GM12878 (cell line): ENCODE results near the gene RNF168. TPM values are rescaled to one million over a fixed set of nuclear protein-coding genes. Genes with fewer than 3 reads are reported as not detected.
A peak's percentile ranks its signal among the peaks of the same experiment; 100 is the strongest.

ENCODE experiments used
- BHLHE40 ChIP-seq, 2 experiments: fragments of 450-650 bp in 1 of 2; IDR thresholded peaks; 2 replicates each; pipeline ENCODE4 v1.6.1; 2011 to 2017; ENCODE audit warnings: low read depth in 2 of 2, borderline replicate concordance in 1 of 2, improper control_type of control experiment in 1 of 2, low read length in 1 of 2, mild to moderate bottlenecking in 1 of 2
- CHD2 ChIP-seq: IDR thresholded peaks from 2 replicates; pipeline ENCODE4 v1.6.1; 2011; ENCODE audit warnings: low read depth, low read length, improper control_type of control experiment, borderline replicate concordance
- CHD4 ChIP-seq: fragments of 200-600 bp; sonication (generic); IDR thresholded peaks from 2 replicates; pipeline ENCODE4 v1.6.1; 2016; ENCODE audit warnings: mild to moderate bottlenecking
- ESRRA ChIP-seq: IDR thresholded peaks from 2 replicates; pipeline ENCODE4 v1.6.1; 2012; ENCODE audit warnings: mild to moderate bottlenecking, low read length, improper control_type of control experiment
- GATAD2B ChIP-seq: fragments of 450-650 bp; conservative IDR thresholded peaks from 2 replicates; pipeline ENCODE4 v1.6.1; 2017; ENCODE audit warnings: low read depth, mild to moderate bottlenecking, moderate library complexity
- HDGF ChIP-seq: fragments of 450-650 bp; IDR thresholded peaks from 2 replicates; pipeline ENCODE4 v1.6.1; 2016; ENCODE audit warnings: antibody characterized with exemption
- PAX5 ChIP-seq: IDR thresholded peaks from 2 replicates; pipeline ENCODE4 v1.6.1; 2011; ENCODE audit warnings: low read depth, low read length, borderline replicate concordance
- RB1 ChIP-seq: fragments of 450-650 bp; formaldehyde crosslinking; IDR thresholded peaks from 2 replicates; pipeline ENCODE4 v1.6.1; 2017; ENCODE audit warnings: mild to moderate bottlenecking, borderline replicate concordance
- RELA ChIP-seq: fragments of 450-650 bp; IDR thresholded peaks from 2 replicates; pipeline ENCODE4 v1.8.0; 2014; ENCODE audit warnings: borderline replicate concordance; ENCODE audit not compliant: partially characterized antibody
- SMAD5 ChIP-seq: IDR thresholded peaks from 2 replicates; pipeline ENCODE4 v1.6.1; 2016; ENCODE audit warnings: antibody characterized with exemption, low read depth
- SRF ChIP-seq, 2 experiments: IDR thresholded peaks; 2 replicates each; pipeline ENCODE4 v1.6.1; 2011; ENCODE audit warnings: low read depth in 2 of 2, low read length in 2 of 2, mild to moderate bottlenecking in 1 of 2, moderate library complexity in 1 of 2
- STAT1 ChIP-seq: fragments of 450-650 bp; conservative IDR thresholded peaks from 2 replicates; pipeline ENCODE4 v1.6.1; 2014; ENCODE audit warnings: antibody characterized with exemption, mild to moderate bottlenecking
- TCF3 ChIP-seq: IDR thresholded peaks from 2 replicates; pipeline ENCODE4 v1.6.1; 2012; ENCODE audit warnings: low read depth, mild to moderate bottlenecking, low read length, borderline replicate concordance; ENCODE audit not compliant: insufficient read depth
- polyA plus RNA-seq, 11 experiments: library from polyadenylated mRNA; depleted of rRNA in 4 of 11; unstranded in 6 of 11; stranded (reverse) in 5 of 11; fragments of >200 nt; fragmentation: Nextera tagmentation in 4 of 11; fragmentation: Illumina TruSeq in 1 of 11; extraction: Ambion mirVana in 4 of 11; extraction: Trizol in 1 of 11; gene quantifications; 1 replicate in 1 of 11; 2 replicates in 10 of 11; pipeline versions ENCODE4 v1.2.1 to v1.2.3, GENCODE V29; 2011 to 2016; ENCODE audit warnings: inconsistent platforms in 2 of 11, missing spikeins in 2 of 11, low read depth in 1 of 11
- total RNA-seq, 4 experiments: library from RNA; depleted of rRNA in 3 of 4; stranded (reverse); fragments of >200 nt in 3 of 4; fragmentation: Illumina TruSeq in 1 of 4; extraction: Trizol in 1 of 4; gene quantifications; 2 replicates each; pipeline versions ENCODE4 v1.2.1 to v1.2.3, GENCODE V29; 2013 to 2021
- TF ChIP-seq, protein P1 (sequence below): fragments of 450-650 bp; IDR thresholded peaks from 2 replicates; pipeline ENCODE4 v1.6.1; 2017; ENCODE audit warnings: mild to moderate bottlenecking, moderate library complexity
- TF ChIP-seq, protein P2 (sequence below): fragments of 450-650 bp; IDR thresholded peaks from 2 replicates; pipeline ENCODE4 v1.6.1; 2017; ENCODE audit warnings: mild to moderate bottlenecking, low read depth, inconsistent platforms; ENCODE audit not compliant: poor library complexity, severe bottlenecking
- TF ChIP-seq, protein P3 (sequence below), 3 experiments: IDR thresholded peaks in 2 of 3; conservative IDR thresholded peaks in 1 of 3; 2 replicates each; pipeline ENCODE4 v1.5.1; 2011; ENCODE audit warnings: low read depth in 3 of 3, low read length in 3 of 3, mild to moderate bottlenecking in 3 of 3, control low read depth in 2 of 3, moderate library complexity in 2 of 3, inconsistent platforms in 1 of 3, mixed read lengths in 1 of 3; ENCODE audit not compliant: control insufficient read depth in 2 of 3, insufficient read depth in 1 of 3; ENCODE audit errors: extremely low read depth in 1 of 3
- TF ChIP-seq, protein P4 (sequence below): fragments of 450-650 bp; formaldehyde crosslinking; IDR thresholded peaks from 2 replicates; pipeline ENCODE4 v1.4.0; 2022; ENCODE audit warnings: mild to moderate bottlenecking, moderate library complexity

RNF168 gene
- total and polyA plus RNA-seq, 10 of the 15 experiments (the other 5 are each of a cell fraction or from before 2014, with no cell fraction given): 12.7 to 47.5 (median 24.8) TPM

DNA sequence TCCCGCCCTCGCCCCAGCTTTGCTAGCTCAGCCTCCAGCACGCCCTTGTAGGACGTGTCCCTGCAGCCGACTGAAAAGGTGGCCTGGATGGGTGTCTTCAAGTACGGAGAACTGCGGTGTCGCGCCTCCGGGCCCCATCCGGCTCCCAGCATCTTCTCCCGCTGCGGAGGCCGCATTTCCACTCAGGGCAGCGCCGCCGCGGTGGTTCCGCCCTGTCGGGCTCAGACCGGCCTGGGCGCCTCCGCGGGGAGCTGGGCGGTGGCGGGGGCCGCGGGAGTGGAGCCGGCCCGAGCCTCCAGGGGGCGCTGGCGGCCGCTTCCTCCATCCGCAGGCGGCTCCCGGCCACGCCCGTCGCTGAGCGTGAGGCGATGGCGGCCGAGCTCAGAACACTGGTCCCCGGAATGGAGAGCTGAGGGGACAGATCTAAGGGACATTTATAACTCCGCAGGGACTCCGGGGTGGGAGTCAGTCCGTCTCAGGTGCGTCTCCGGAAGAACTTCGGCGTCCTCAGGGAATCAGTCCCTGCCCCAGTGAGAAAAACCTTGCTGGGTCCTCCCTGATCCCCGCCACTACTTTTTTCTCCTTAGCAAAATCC is 25.2 kb upstream of the RNF168 start (continued):
- TF ChIP-seq, protein P1, sequence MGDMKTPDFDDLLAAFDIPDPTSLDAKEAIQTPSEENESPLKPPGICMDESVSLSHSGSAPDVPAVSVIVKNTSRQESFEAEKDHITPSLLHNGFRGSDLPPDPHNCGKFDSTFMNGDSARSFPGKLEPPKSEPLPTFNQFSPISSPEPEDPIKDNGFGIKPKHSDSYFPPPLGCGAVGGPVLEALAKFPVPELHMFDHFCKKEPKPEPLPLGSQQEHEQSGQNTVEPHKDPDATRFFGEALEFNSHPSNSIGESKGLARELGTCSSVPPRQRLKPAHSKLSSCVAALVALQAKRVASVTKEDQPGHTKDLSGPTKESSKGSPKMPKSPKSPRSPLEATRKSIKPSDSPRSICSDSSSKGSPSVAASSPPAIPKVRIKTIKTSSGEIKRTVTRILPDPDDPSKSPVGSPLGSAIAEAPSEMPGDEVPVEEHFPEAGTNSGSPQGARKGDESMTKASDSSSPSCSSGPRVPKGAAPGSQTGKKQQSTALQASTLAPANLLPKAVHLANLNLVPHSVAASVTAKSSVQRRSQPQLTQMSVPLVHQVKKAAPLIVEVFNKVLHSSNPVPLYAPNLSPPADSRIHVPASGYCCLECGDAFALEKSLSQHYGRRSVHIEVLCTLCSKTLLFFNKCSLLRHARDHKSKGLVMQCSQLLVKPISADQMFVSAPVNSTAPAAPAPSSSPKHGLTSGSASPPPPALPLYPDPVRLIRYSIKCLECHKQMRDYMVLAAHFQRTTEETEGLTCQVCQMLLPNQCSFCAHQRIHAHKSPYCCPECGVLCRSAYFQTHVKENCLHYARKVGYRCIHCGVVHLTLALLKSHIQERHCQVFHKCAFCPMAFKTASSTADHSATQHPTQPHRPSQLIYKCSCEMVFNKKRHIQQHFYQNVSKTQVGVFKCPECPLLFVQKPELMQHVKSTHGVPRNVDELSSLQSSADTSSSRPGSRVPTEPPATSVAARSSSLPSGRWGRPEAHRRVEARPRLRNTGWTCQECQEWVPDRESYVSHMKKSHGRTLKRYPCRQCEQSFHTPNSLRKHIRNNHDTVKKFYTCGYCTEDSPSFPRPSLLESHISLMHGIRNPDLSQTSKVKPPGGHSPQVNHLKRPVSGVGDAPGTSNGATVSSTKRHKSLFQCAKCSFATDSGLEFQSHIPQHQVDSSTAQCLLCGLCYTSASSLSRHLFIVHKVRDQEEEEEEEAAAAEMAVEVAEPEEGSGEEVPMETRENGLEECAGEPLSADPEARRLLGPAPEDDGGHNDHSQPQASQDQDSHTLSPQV: no peak
- no peak for TF ChIP-seq ESRRA
- TF ChIP-seq, protein P2, sequence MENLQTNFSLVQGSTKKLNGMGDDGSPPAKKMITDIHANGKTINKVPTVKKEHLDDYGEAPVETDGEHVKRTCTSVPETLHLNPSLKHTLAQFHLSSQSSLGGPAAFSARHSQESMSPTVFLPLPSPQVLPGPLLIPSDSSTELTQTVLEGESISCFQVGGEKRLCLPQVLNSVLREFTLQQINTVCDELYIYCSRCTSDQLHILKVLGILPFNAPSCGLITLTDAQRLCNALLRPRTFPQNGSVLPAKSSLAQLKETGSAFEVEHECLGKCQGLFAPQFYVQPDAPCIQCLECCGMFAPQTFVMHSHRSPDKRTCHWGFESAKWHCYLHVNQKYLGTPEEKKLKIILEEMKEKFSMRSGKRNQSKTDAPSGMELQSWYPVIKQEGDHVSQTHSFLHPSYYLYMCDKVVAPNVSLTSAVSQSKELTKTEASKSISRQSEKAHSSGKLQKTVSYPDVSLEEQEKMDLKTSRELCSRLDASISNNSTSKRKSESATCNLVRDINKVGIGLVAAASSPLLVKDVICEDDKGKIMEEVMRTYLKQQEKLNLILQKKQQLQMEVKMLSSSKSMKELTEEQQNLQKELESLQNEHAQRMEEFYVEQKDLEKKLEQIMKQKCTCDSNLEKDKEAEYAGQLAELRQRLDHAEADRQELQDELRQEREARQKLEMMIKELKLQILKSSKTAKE: no peak
- TF ChIP-seq, protein P3, sequence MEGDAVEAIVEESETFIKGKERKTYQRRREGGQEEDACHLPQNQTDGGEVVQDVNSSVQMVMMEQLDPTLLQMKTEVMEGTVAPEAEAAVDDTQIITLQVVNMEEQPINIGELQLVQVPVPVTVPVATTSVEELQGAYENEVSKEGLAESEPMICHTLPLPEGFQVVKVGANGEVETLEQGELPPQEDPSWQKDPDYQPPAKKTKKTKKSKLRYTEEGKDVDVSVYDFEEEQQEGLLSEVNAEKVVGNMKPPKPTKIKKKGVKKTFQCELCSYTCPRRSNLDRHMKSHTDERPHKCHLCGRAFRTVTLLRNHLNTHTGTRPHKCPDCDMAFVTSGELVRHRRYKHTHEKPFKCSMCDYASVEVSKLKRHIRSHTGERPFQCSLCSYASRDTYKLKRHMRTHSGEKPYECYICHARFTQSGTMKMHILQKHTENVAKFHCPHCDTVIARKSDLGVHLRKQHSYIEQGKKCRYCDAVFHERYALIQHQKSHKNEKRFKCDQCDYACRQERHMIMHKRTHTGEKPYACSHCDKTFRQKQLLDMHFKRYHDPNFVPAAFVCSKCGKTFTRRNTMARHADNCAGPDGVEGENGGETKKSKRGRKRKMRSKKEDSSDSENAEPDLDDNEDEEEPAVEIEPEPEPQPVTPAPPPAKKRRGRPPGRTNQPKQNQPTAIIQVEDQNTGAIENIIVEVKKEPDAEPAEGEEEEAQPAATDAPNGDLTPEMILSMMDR (IDR thresholded peaks at IDR 0.05 in 2 of 3, conservative IDR thresholded peaks at IDR 0.05 in 1 of 3; ENCODE audit: control insufficient read depth in 2 of 3, extremely low read depth in 1 of 3, insufficient read depth in 1 of 3, low read depth in 3 of 3, low read length in 3 of 3): peak; percentile 49 to 84 (median 53); a peak in 5 of 6 replicates
- no peak for TF ChIP-seq HDGF
- TF ChIP-seq PAX5: peak; percentile 17; the same call in 1 of the 2 replicates
- TF ChIP-seq TCF3: no peak
- TF ChIP-seq RELA: no peak
- TF ChIP-seq SMAD5: peak; percentile 90
- TF ChIP-seq, protein P4, sequence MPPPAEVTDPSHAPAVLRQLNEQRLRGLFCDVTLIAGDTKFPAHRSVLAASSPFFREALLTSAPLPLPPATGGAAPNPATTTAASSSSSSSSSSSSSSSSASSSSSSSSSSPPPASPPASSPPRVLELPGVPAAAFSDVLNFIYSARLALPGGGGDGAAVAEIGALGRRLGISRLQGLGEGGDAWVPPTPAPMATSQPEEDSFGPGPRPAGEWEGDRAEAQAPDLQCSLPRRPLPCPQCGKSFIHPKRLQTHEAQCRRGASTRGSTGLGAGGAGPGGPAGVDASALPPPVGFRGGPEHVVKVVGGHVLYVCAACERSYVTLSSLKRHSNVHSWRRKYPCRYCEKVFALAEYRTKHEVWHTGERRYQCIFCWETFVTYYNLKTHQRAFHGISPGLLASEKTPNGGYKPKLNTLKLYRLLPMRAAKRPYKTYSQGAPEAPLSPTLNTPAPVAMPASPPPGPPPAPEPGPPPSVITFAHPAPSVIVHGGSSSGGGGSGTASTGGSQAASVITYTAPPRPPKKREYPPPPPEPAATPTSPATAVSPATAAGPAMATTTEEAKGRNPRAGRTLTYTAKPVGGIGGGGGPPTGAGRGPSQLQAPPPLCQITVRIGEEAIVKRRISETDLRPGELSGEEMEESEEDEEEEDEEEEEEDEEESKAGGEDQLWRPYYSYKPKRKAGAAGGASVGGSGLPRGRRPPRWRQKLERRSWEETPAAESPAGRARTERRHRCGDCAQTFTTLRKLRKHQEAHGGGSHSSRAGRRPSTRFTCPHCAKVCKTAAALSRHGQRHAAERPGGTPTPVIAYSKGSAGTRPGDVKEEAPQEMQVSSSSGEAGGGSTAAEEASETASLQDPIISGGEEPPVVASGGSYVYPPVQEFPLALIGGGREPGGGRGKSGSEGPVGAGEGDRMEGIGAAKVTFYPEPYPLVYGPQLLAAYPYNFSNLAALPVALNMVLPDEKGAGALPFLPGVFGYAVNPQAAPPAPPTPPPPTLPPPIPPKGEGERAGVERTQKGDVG (CRISPR knock-in tag): no peak
- TF ChIP-seq RB1: peak; percentile 26; the same call in 1 of the 2 replicates
- 0 out of 2 replicates have a peak, but pooled peaks have one; percentile 33 for TF ChIP-seq GATAD2B
- TF ChIP-seq BHLHE40 (IDR thresholded peaks at IDR 0.05; ENCODE audit: borderline replicate concordance in 1 of 2, low read depth in 2 of 2, low read length in 1 of 2): no peak
- TF ChIP-seq CHD2: no peak
- no peak for TF ChIP-seq SRF (IDR thresholded peaks at IDR 0.05; ENCODE audit: low read depth in 2 of 2, low read length in 2 of 2)
- TF ChIP-seq CHD4: no peak
- TF ChIP-seq STAT1: no peak
